HS-5 (cell line): ENCODE measurements around the gene FLYWCH2.
A peak's percentile ranks its signal among the peaks of the same experiment; 100 is the strongest.
"Not testable (repeated sequence)": the region's sequence is repeated elsewhere in the genome, so short reads cannot be mapped to it uniquely, and the experiment has no call there.

Experiments used
- DNase-seq: peaks from one replicate; pipeline ENCODE4 v3.0.0-alpha.2; 2012; ENCODE audit warnings: low read depth

Gene FLYWCH2

GRCh38 chr16:2883458-2883908 is 468 bp downstream of the FLYWCH2 start:
- DNase-seq: no peak

- no peak for DNase-seq
Observed at GRCh38 chr16:2884041-2884451, 1.0 kb downstream of the FLYWCH2 start.

- DNase-seq: no peak
Observed at GRCh38 chr16:2894231-2894630, 11.2 kb downstream of the FLYWCH2 start.

- peak; percentile 52 for DNase-seq
Observed at GRCh38 chr16:2895813-2896212, 12.8 kb downstream of the FLYWCH2 start.

- DNase-seq: no peak
Observed at GRCh38 chr16:2896480-2897010, 13.5 kb downstream of the FLYWCH2 start.

GRCh38 chr16:2897110-2897509 is 14.1 kb downstream of the FLYWCH2 start:
- no peak for DNase-seq

- DNase-seq: no peak
Observed at GRCh38 chr16:2898831-2899563, 16.0 kb downstream of the FLYWCH2 start.

GRCh38 chr16:2899564-2900072 is 16.6 kb downstream of the FLYWCH2 start:
- DNase-seq: no peak

GRCh38 chr16:2900526-2901075 is 17.6 kb downstream of the FLYWCH2 start:
- DNase-seq: no peak

GRCh38 chr16:2902337-2903130 is 19.5 kb downstream of the FLYWCH2 start:
- DNase-seq: no peak

GRCh38 chr16:2904100-2904921 is 21.3 kb downstream of the FLYWCH2 start:
- no peak for DNase-seq

GRCh38 chr16:2904922-2905240 is 21.9 kb downstream of the FLYWCH2 start:
- DNase-seq: no peak

- peak; percentile 94 for DNase-seq
Observed at GRCh38 chr16:2905241-2905987, 22.4 kb downstream of the FLYWCH2 start.

- no peak for DNase-seq
Observed at GRCh38 chr16:2905988-2906387, 23.0 kb downstream of the FLYWCH2 start.

GRCh38 chr16:2907084-2907753 is 24.2 kb downstream of the FLYWCH2 start:
- DNase-seq: not testable (repeated sequence)

- DNase-seq: peak; percentile 48
Observed at GRCh38 chr16:2910441-2910969, 27.5 kb downstream of the FLYWCH2 start.

- peak; percentile 72 for DNase-seq
Observed at GRCh38 chr16:2911638-2912329, 28.8 kb downstream of the FLYWCH2 start, which contains the start of gene FLYWCH1. Gene FLYWCH1 (plus strand): TSS chr16:2911931. CDS start chr16:2929686, 17,755 bp downstream.

- no peak for DNase-seq
Observed at GRCh38 chr16:2912330-2913199, 29.6 kb downstream of the FLYWCH2 start.
